SK-N-SH treated with all-trans-retinoic acid at 6 μM for 48 hours (cell line): Measurements from ENCODE around the gene THNSL1.

Experiments used
- ATAC-seq: fragments of 200-7000 bp; cut with Tn5 transposase; 3 replicates; pipeline ENCODE4 v1.9.1; 2020; ENCODE audit warnings: mild to moderate bottlenecking, moderate library complexity
- CREB5 ChIP-seq: fragments of 250-450 bp; sonication (Bioruptor Pico); IDR thresholded peaks from 2 replicates; pipeline ENCODE4 v1.5.1; 2020; ENCODE audit warnings: low read depth, mild to moderate bottlenecking, moderate library complexity
- CSDC2 ChIP-seq: fragments of 250-450 bp; sonication (Bioruptor Pico); IDR thresholded peaks from 2 replicates; pipeline ENCODE4 v1.5.0; 2020; ENCODE audit warnings: mild to moderate bottlenecking, moderate library complexity
- PATZ1 ChIP-seq: fragments of 250-450 bp; sonication (Bioruptor Pico); IDR thresholded peaks from 2 replicates; pipeline ENCODE4 v1.8.0; 2020; ENCODE audit warnings: mild to moderate bottlenecking, moderate library complexity, borderline replicate concordance
- POU6F1 ChIP-seq: fragments of 250-450 bp; sonication (Bioruptor Pico); IDR thresholded peaks from 2 replicates; pipeline ENCODE4 v1.8.0; 2021; ENCODE audit warnings: low read depth, mild to moderate bottlenecking, moderate library complexity, borderline replicate concordance
- PPARA ChIP-seq: fragments of 250-450 bp; sonication (Bioruptor Pico); IDR thresholded peaks from 2 replicates; pipeline ENCODE4 v1.5.0; 2020; ENCODE audit warnings: mild to moderate bottlenecking, borderline replicate concordance
- TCF4 ChIP-seq: fragments of 250-450 bp; sonication (Bioruptor Pico); IDR thresholded peaks from 2 replicates; pipeline ENCODE4 v1.8.0; 2021; ENCODE audit warnings: mild to moderate bottlenecking, moderate library complexity, borderline replicate concordance

The THNSL1 gene

GRCh38 chr10:25075825-25076224 lies 59.4 kb downstream of the THNSL1 start:
- ATAC-seq: no peak
- TF ChIP-seq CSDC2: no peak
- no peak for TF ChIP-seq TCF4 (CRISPR knock-in tag)
- TF ChIP-seq PPARA (CRISPR knock-in tag): no peak
- no peak for TF ChIP-seq CREB5 (CRISPR knock-in tag)
- TF ChIP-seq PATZ1 (CRISPR knock-in tag): no peak
- TF ChIP-seq POU6F1 (CRISPR knock-in tag): no peak
